Endothelial cell of umbilical vein (primary cell): ENCODE measurements around the gene PTPN14.

Experiments used
- EZH2 ChIP-seq: IDR thresholded peaks from 2 replicates; pipeline ENCODE4 v1.6.1; 2012; ENCODE audit warnings: borderline replicate concordance, low read depth, mild to moderate bottlenecking, moderate library complexity, low read length, inconsistent platforms; ENCODE audit not compliant: severe bottlenecking
- FOS ChIP-seq: IDR thresholded peaks from 2 replicates; pipeline ENCODE4 v1.6.1; 2011; ENCODE audit warnings: mild to moderate bottlenecking, low read length, moderate library complexity, borderline replicate concordance; ENCODE audit not compliant: insufficient read depth
- POLR2A ChIP-seq: IDR thresholded peaks from 2 replicates; pipeline ENCODE4 v1.6.1; 2012; ENCODE audit warnings: low read depth, mild to moderate bottlenecking, control low read depth, low read length
- TF ChIP-seq, protein P1 (sequence below), 2 donors: IDR thresholded peaks; 1 replicate in 1 of 2; 2 replicates in 1 of 2; pipeline ENCODE4 v1.5.1; 2011; ENCODE audit warnings: low read length in 2 of 2, mild to moderate bottlenecking in 2 of 2, moderate library complexity in 2 of 2, control low read depth in 1 of 2, inconsistent platforms in 1 of 2, low read depth in 1 of 2; ENCODE audit not compliant: insufficient read depth in 1 of 2; ENCODE audit errors: extremely low read depth in 1 of 2
- TF ChIP-seq, protein P2 (sequence below): IDR thresholded peaks from 2 replicates; pipeline ENCODE4 v1.6.1; 2011; ENCODE audit not compliant: insufficient read depth, insufficient read length

DNA sequence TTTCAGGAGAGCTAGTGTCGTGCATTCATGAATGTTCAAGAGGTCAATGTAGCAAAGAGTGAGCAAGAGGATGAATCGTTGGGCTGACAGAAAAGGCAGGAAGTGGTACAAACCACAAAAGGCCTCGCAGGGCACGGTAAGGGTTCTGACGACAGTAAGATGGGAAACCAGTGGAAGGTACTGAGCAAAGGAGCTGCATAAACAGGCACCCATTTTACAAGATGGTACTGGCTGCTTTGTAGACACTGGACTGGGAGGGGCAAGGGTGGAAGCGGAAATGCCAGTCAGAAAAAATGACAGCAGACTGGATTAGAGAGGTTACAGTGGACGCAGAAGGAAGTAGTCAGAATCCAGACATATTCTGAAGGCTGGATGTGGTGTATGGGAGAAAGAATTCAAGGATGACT is 123.5 kb downstream of the PTPN14 start:
- TF ChIP-seq, protein P1, sequence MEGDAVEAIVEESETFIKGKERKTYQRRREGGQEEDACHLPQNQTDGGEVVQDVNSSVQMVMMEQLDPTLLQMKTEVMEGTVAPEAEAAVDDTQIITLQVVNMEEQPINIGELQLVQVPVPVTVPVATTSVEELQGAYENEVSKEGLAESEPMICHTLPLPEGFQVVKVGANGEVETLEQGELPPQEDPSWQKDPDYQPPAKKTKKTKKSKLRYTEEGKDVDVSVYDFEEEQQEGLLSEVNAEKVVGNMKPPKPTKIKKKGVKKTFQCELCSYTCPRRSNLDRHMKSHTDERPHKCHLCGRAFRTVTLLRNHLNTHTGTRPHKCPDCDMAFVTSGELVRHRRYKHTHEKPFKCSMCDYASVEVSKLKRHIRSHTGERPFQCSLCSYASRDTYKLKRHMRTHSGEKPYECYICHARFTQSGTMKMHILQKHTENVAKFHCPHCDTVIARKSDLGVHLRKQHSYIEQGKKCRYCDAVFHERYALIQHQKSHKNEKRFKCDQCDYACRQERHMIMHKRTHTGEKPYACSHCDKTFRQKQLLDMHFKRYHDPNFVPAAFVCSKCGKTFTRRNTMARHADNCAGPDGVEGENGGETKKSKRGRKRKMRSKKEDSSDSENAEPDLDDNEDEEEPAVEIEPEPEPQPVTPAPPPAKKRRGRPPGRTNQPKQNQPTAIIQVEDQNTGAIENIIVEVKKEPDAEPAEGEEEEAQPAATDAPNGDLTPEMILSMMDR (IDR thresholded peaks at IDR 0.05; ENCODE audit: extremely low read depth in 1 of 2, insufficient read depth in 1 of 2, low read depth in 1 of 2, low read length in 2 of 2): no peak
- peak; percentile 39 for TF ChIP-seq POLR2A
- TF ChIP-seq FOS: no peak
- no peak for TF ChIP-seq EZH2
- TF ChIP-seq, protein P2, sequence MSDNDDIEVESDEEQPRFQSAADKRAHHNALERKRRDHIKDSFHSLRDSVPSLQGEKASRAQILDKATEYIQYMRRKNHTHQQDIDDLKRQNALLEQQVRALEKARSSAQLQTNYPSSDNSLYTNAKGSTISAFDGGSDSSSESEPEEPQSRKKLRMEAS: no peak
